ENCODE results near the gene NRTN. TPM values are rescaled to one million over a fixed set of nuclear protein-coding genes. Genes with fewer than 3 reads are reported as not detected.

The NRTN gene
- 1 to 10 TPM; 3.3 to 3.7 TPM for total RNA-seq
- 1 to 10 TPM; 1.3 to 5.3 TPM for polyA plus RNA-seq

- peak within 1 kb of the TSS in 1 of 2 donors; percentile 23 for H3K27ac ChIP-seq (ENCODE audit: low read depth in 1 of 2, low read length in 2 of 2)
- peak within 1 kb of the TSS in 2 of 3 donors; percentile 59 to 71 for H3K4me3 ChIP-seq (ENCODE audit: low read depth in 1 of 3, low read length in 3 of 3)
- H3K27me3 ChIP-seq (ENCODE audit: control insufficient read depth in 4 of 4, insufficient read depth in 4 of 4, low read length in 3 of 4): no peaks in the 10 kb centered on the region
- no peak for TF ChIP-seq RAD21 (IDR thresholded peaks at IDR 0.05)
- no peak for TF ChIP-seq CTCF (IDR thresholded peaks at IDR 0.05; ENCODE audit: low read depth, low read length, missing input control)
- no peak for TF ChIP-seq EGR1 (IDR thresholded peaks at IDR 0.05; ENCODE audit: low read depth in 2 of 2)
- TF ChIP-seq HNF4G (IDR thresholded peaks at IDR 0.05): no peak
- no peak for TF ChIP-seq JUND (IDR thresholded peaks at IDR 0.05)
- TF ChIP-seq REST (IDR thresholded peaks at IDR 0.05): no peak
- TF ChIP-seq NR2F2 (IDR thresholded peaks at IDR 0.05): no peak
- no peak for TF ChIP-seq SP1 (IDR thresholded peaks at IDR 0.05)
- no peak for TF ChIP-seq HNF4A (conservative IDR thresholded peaks at IDR 0.05)
- TF ChIP-seq MAX (IDR thresholded peaks at IDR 0.05): no peak
- TF ChIP-seq ZBTB33 (IDR thresholded peaks at IDR 0.05): no peak
- no peak for TF ChIP-seq TAF1 (conservative IDR thresholded peaks at IDR 0.05)
- TF ChIP-seq FOXA1 (IDR thresholded peaks at IDR 0.05): no peak
- TF ChIP-seq FOXA2 (IDR thresholded peaks at IDR 0.05): no peak
- no peak for TF ChIP-seq RXRA (IDR thresholded peaks at IDR 0.05)
- no peak for TF ChIP-seq ATF3 (IDR thresholded peaks at IDR 0.05)
- no peak for TF ChIP-seq GABPA (IDR thresholded peaks at IDR 0.05 in 1 of 2, conservative IDR thresholded peaks at IDR 0.05 in 1 of 2)
- TF ChIP-seq YY1 (IDR thresholded peaks at IDR 0.05): no peak
- no peaks in the 10 kb centered on the region for H3K36me3 ChIP-seq (ENCODE audit: control insufficient read depth in 4 of 4, insufficient read depth in 3 of 4, low read depth in 1 of 4, low read length in 3 of 4)
- 1% methylated on average over 106 of the region's 107 CpGs for WGBS
- H3K4me1 ChIP-seq (ENCODE audit: control insufficient read depth in 4 of 4, insufficient read depth in 4 of 4, low read length in 3 of 4): peaks cover 25 to 43% (median 32%) of the 10 kb centered on the region in 4 donors
- peak; percentile 70 for DNase-seq (ENCODE audit: low spot score)
- no peak within 1 kb of the TSS for H3K9ac ChIP-seq (ENCODE audit: low read depth in 1 of 2, low read length in 2 of 2)
- no peaks in the 10 kb centered on the region for H3K9me3 ChIP-seq (ENCODE audit: control insufficient read depth in 4 of 4, low read length in 3 of 4)
These were observed at the start of gene NRTN for GRCh38 chr19:5804516-5805461. Gene NRTN, plus strand, starts transcription at chr19:5805067. Its CDS starts 19,099 bp downstream, at chr19:5824166.

All from liver (tissue), 9 donors.